Measurements from ENCODE around the gene TRIOBP. TPM values are rescaled to one million over a fixed set of nuclear protein-coding genes. Genes with fewer than 3 reads are reported as not detected.

TRIOBP gene
- total and polyA plus RNA-seq, 2 of the 13 experiments (the other 11 are each of a cell fraction or from before 2014, with no cell fraction given) = 6.1 to 15.4 TPM

- no peak for TF ChIP-seq ZFP41 (CRISPR knock-in tag; IDR thresholded peaks at IDR 0.05; ENCODE audit: borderline replicate concordance)
- TF ChIP-seq CSRNP1 (CRISPR knock-in tag; IDR thresholded peaks at IDR 0.05) = peak; percentile 63; the same call in 1 of the 2 replicates
- TF ChIP-seq ZNF441 (CRISPR knock-in tag; IDR thresholded peaks at IDR 0.05; ENCODE audit: borderline replicate concordance) = peak; percentile 41; the same call in 1 of the 2 replicates
- TF ChIP-seq NKX3-1 (CRISPR knock-in tag; IDR thresholded peaks at IDR 0.05) = no peak
- TF ChIP-seq, protein P1, sequence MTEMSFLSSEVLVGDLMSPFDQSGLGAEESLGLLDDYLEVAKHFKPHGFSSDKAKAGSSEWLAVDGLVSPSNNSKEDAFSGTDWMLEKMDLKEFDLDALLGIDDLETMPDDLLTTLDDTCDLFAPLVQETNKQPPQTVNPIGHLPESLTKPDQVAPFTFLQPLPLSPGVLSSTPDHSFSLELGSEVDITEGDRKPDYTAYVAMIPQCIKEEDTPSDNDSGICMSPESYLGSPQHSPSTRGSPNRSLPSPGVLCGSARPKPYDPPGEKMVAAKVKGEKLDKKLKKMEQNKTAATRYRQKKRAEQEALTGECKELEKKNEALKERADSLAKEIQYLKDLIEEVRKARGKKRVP (CRISPR knock-in tag; IDR thresholded peaks at IDR 0.05) = no peak
- peak; percentile 86 for TF ChIP-seq SAP130 (CRISPR knock-in tag; IDR thresholded peaks at IDR 0.05; ENCODE audit: low read depth)
These were observed 121.0 kb downstream of the TRIOBP start (continued) for GRCh38 chr22:37817705-37818408.

DNA sequence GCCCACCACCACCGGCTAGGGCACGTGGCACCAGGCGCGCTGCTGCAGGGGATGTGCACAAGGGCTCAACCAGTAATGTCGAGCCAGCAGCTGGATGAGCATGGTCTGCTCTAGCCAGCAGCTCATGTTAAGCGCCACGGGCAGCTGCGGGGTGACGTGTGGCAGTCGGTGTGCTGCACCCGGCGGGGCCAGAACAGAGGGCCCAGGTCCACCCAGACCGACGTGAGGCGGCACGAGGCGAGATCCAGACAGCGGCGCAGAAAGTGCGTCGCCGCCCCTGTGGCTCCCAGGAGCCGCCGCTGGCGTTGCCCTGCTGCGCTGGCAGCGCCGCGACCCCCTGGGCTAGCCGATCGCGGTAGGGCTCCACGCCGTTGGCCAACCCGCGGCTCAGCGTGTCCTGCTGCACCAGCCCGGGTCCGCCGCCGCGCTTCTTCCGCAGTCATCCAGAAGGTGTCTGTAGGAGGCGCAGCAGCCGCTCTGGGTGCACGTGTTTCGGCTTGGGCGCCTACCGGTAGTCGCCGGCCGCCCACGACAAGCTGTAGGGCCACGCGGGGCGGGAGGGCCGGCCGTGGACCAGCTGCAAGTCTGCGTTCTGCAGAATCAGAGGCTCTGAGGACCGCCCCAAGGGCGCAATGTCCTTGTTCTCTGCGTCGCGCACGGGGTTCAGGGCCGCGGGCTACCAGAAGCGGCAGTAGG lies 121.7 kb downstream of the TRIOBP start:
- BruUV-seq (replicated peaks) = no TSS peak
- CTCF ChIA-PET (ENCODE audit: low intra/inter-chr PET ratio, low total read pairs) = interaction anchor here (1.3 to 2.6 kb wide), 4 partner anchors 44 to 147 kb away, joined by 4 to 28 read pairs (median 14); no protein-coding TSS in a partner anchor
- Histone ChIP-seq H3K9me3 (ENCODE audit: low read length) (no peaks in the 10 kb centered on the region), H3K27me3 (ENCODE audit: control insufficient read depth in 1 of 2, insufficient read depth in 2 of 2, low read length in 2 of 2) (no peaks in the 10 kb centered on the region), H3K4me3 (replicated peaks in 1 of 3; ENCODE audit: insufficient read depth in 1 of 3, low read depth in 2 of 3, low read length in 3 of 3) (peak overlapping the region in 2 of 3 experiments; percentile 35 to 63; a peak in 3 of 6 replicates), H4K20me1 (ENCODE audit: insufficient read depth, low read length) (no peaks in the 10 kb centered on the region), H3K4me2 (ENCODE audit: low read depth, low read length) (peak overlapping the region; percentile 68), H2AFZ (ENCODE audit: low read length) (no peak overlapping the region), H3K9ac (ENCODE audit: insufficient read depth, low read depth, low read length) (no peak overlapping the region), H3K79me2 (ENCODE audit: insufficient read depth, low read length) (no peaks in the 10 kb centered on the region), H3K27ac (ENCODE audit: extremely low read length, insufficient read depth, low read length) (peak overlapping the region; percentile 72), H3K4me1 (ENCODE audit: insufficient read depth, low read length) (peaks cover 57% of the 10 kb centered on the region), H3K36me3 (replicated peaks in 1 of 2; ENCODE audit: control insufficient read depth in 1 of 2, insufficient read depth in 2 of 2, low read length in 2 of 2) (peaks cover 5 to 18% of the 10 kb centered on the region in 2 experiments; a peak in 4 of 5 replicates)
- in situ Hi-C loops (cut with HindIII; ENCODE audit: extremely low pct_ligation_motif_present, low pct_unique_long_range_greater_than_20kb) (loop anchor here (5.0 to 10.0 kb wide), 2 partner anchors 44 to 116 kb away; no protein-coding TSS in a partner anchor), intact Hi-C loops (cut with micrococcal nuclease; ENCODE audit: unreplicated experiment) (no loop called here)
- 95% methylated on average over 34 of the region's 68 CpGs for WGBS (ENCODE audit: low lambda C conversion rate)
- DNase-seq (ENCODE audit: low spot score) (no peak), ATAC-seq (peak; percentile 2), FAIRE-seq (no peak)
- POLR2A ChIA-PET = interaction anchor here (0.8 to 5.5 kb wide), 19 partner anchors 8 to 210 kb away, joined by 3 to 67 read pairs (median 5); partner anchors contain the start of genes ANKRD54, C22orf23, GCAT and MICALL1
- TF ChIP-seq, protein P2, sequence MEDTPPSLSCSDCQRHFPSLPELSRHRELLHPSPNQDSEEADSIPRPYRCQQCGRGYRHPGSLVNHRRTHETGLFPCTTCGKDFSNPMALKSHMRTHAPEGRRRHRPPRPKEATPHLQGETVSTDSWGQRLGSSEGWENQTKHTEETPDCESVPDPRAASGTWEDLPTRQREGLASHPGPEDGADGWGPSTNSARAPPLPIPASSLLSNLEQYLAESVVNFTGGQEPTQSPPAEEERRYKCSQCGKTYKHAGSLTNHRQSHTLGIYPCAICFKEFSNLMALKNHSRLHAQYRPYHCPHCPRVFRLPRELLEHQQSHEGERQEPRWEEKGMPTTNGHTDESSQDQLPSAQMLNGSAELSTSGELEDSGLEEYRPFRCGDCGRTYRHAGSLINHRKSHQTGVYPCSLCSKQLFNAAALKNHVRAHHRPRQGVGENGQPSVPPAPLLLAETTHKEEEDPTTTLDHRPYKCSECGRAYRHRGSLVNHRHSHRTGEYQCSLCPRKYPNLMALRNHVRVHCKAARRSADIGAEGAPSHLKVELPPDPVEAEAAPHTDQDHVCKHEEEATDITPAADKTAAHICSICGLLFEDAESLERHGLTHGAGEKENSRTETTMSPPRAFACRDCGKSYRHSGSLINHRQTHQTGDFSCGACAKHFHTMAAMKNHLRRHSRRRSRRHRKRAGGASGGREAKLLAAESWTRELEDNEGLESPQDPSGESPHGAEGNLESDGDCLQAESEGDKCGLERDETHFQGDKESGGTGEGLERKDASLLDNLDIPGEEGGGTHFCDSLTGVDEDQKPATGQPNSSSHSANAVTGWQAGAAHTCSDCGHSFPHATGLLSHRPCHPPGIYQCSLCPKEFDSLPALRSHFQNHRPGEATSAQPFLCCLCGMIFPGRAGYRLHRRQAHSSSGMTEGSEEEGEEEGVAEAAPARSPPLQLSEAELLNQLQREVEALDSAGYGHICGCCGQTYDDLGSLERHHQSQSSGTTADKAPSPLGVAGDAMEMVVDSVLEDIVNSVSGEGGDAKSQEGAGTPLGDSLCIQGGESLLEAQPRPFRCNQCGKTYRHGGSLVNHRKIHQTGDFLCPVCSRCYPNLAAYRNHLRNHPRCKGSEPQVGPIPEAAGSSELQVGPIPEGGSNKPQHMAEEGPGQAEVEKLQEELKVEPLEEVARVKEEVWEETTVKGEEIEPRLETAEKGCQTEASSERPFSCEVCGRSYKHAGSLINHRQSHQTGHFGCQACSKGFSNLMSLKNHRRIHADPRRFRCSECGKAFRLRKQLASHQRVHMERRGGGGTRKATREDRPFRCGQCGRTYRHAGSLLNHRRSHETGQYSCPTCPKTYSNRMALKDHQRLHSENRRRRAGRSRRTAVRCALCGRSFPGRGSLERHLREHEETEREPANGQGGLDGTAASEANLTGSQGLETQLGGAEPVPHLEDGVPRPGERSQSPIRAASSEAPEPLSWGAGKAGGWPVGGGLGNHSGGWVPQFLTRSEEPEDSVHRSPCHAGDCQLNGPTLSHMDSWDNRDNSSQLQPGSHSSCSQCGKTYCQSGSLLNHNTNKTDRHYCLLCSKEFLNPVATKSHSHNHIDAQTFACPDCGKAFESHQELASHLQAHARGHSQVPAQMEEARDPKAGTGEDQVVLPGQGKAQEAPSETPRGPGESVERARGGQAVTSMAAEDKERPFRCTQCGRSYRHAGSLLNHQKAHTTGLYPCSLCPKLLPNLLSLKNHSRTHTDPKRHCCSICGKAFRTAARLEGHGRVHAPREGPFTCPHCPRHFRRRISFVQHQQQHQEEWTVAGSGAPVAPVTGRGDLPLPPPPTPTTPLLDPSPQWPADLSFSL (CRISPR knock-in tag; IDR thresholded peaks at IDR 0.05) = 0 out of 2 replicates have a peak, but pooled peaks have one; percentile 3
- peak; percentile 20; the same call in 1 of the 2 replicates for TF ChIP-seq ZNF326 (CRISPR knock-in tag; IDR thresholded peaks at IDR 0.05; ENCODE audit: borderline replicate concordance)
- peak; percentile 85 for TF ChIP-seq ZBTB38 (CRISPR knock-in tag; IDR thresholded peaks at IDR 0.05)
- TF ChIP-seq HOXA3 (CRISPR knock-in tag; IDR thresholded peaks at IDR 0.05) = peak; percentile 49
